ENCODE results near the gene MPZL1. TPM values are rescaled to one million over a fixed set of nuclear protein-coding genes. Genes with fewer than 3 reads are reported as not detected.

Gene MPZL1
- total and polyA plus RNA-seq, 2 donors (not counting 3 experiments of a cell fraction or from before 2014, with no cell fraction given), result 41.7 to 99.1 TPM

DNA sequence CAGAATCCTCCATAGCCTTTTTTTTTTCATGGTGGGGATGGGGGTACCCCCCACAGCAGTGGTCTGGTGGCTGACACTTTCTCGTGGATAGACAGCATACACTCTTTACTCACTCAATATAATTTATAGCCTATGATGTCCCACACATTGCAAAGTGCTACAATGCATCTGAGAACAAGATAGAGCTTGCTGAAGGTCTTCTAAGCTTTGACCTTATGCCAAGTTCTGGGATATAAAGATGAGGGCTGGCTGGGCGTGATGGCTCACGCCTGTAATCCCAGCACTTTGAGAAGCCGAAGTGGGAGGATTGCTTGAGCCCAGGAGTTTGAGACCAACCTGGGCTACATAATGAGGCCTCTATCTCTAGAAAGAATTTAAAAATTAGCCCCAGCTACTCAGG lies 78.0 kb downstream of the MPZL1 start:
- Histone ChIP-seq H2AFZ (ENCODE audit: low read depth, low read length) (no peak overlapping the region), H3K9me3 (replicated peaks; ENCODE audit: control insufficient read depth, insufficient read depth, low read length) (no peaks in the 10 kb centered on the region), H3K9ac (replicated peaks; ENCODE audit: extremely low read depth, insufficient read depth, low read length) (no peak overlapping the region), H3K27ac (ENCODE audit: insufficient read depth, low read depth, low read length) (no peak overlapping the region), H3K4me2 (ENCODE audit: insufficient read depth, low read length) (no peak overlapping the region), H3K9me1 (replicated peaks; ENCODE audit: control insufficient read depth, extremely low read depth, insufficient read depth, low read length) (no peaks in the 10 kb centered on the region), H3K36me3 (ENCODE audit: control insufficient read depth in 2 of 2, extremely low read depth in 1 of 2, insufficient read depth in 2 of 2, low read length in 2 of 2) (no peaks in the 10 kb centered on the region), H3K27me3 (ENCODE audit: control insufficient read depth in 2 of 2, insufficient read depth in 2 of 2, low read length in 2 of 2) (no peaks in the 10 kb centered on the region), H4K20me1 (replicated peaks; ENCODE audit: control insufficient read depth, extremely low read depth, insufficient read depth, low read length) (no peaks in the 10 kb centered on the region), H3K4me3 (replicated peaks in 1 of 3; ENCODE audit: insufficient read depth in 1 of 3, low read depth in 1 of 3, low read length in 3 of 3) (no peak overlapping the region), H3K4me1 (ENCODE audit: control insufficient read depth, extremely low read depth, insufficient read depth, low read length) (peaks cover 16% of the 10 kb centered on the region), H3K79me2 (ENCODE audit: control insufficient read depth, insufficient read depth, low read length) (no peaks in the 10 kb centered on the region)
- BruUV-seq (replicated peaks), result no TSS peak
- no peak for TF ChIP-seq POLR2AphosphoS5 (IDR thresholded peaks at IDR 0.05; ENCODE audit: insufficient read depth, low read depth, low read length)
- TF ChIP-seq, protein P1, sequence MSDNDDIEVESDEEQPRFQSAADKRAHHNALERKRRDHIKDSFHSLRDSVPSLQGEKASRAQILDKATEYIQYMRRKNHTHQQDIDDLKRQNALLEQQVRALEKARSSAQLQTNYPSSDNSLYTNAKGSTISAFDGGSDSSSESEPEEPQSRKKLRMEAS (IDR thresholded peaks at IDR 0.05; ENCODE audit: insufficient read depth, insufficient read length), result no peak
- TF ChIP-seq POLR2A (IDR thresholded peaks at IDR 0.05; ENCODE audit: low read depth, low read length), result no peak
- TF ChIP-seq FOS (IDR thresholded peaks at IDR 0.05; ENCODE audit: borderline replicate concordance, insufficient read depth, low read length), result no peak
- TF ChIP-seq, protein P2, sequence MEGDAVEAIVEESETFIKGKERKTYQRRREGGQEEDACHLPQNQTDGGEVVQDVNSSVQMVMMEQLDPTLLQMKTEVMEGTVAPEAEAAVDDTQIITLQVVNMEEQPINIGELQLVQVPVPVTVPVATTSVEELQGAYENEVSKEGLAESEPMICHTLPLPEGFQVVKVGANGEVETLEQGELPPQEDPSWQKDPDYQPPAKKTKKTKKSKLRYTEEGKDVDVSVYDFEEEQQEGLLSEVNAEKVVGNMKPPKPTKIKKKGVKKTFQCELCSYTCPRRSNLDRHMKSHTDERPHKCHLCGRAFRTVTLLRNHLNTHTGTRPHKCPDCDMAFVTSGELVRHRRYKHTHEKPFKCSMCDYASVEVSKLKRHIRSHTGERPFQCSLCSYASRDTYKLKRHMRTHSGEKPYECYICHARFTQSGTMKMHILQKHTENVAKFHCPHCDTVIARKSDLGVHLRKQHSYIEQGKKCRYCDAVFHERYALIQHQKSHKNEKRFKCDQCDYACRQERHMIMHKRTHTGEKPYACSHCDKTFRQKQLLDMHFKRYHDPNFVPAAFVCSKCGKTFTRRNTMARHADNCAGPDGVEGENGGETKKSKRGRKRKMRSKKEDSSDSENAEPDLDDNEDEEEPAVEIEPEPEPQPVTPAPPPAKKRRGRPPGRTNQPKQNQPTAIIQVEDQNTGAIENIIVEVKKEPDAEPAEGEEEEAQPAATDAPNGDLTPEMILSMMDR (IDR thresholded peaks at IDR 0.05; ENCODE audit: extremely low read depth in 1 of 2, insufficient read depth in 1 of 2, low read depth in 1 of 2, low read length in 2 of 2), result no peak
- no peak for TF ChIP-seq MYC (IDR thresholded peaks at IDR 0.05; ENCODE audit: low read depth, low read length)
- no peak for TF ChIP-seq GATA2 (IDR thresholded peaks at IDR 0.05; ENCODE audit: insufficient read depth, insufficient read length, low read depth, low read length)
- TF ChIP-seq JUN (IDR thresholded peaks at IDR 0.05; ENCODE audit: borderline replicate concordance, insufficient read depth, insufficient read length, low read depth), result no peak
- no peak for TF ChIP-seq EZH2 (IDR thresholded peaks at IDR 0.05; ENCODE audit: borderline replicate concordance, low read depth, low read length, severe bottlenecking)
- intact Hi-C loops (cut with micrococcal nuclease), result loop anchor here (5.0 kb wide), 2 partner anchors 138 to 242 kb away; partner anchors contain the start of genes DCAF6 and MPC2
- dilution Hi-C loops (cut with MboI; ENCODE audit: extremely low pct_ligation_motif_present, low sequenced_read_pairs), result no loop called here
- POLR2A ChIA-PET, result no interaction called here
- FAIRE-seq (no peak), DNase-seq (ENCODE audit: low read depth, low spot score) (no peak)
- CTCF ChIA-PET, result interaction anchor here (1.0 to 3.3 kb wide), 2 partner anchors 11 to 282 kb away, joined by 3 to 11 read pairs; no protein-coding TSS in a partner anchor
